ENCODE results near the gene DCP2.
A peak's percentile ranks its signal among the peaks of the same experiment; 100 is the strongest.

DNA sequence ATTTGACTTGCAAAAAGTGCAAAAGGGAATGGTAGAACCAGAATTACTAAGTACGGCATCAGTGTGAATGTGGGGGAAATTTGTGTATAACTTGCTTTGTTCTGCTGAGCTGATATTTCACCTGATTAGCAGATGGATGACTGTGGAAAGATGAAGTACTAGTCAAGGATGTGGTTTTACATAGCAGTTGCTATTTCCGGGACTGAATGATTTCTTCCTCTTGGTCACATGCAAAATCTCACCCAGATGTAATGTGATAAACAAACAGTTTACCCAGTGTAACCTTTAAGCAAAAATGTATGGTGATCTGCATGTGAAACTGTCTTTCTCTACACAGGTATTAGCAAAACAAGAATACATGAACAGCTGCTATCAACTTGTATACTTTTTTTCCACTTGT, 46.1 kb downstream of the DCP2 start:
- TF ChIP-seq TAF1 (IDR thresholded peaks at IDR 0.05; ENCODE audit: borderline replicate concordance, insufficient read depth, low read length) (no peak), POLR2AphosphoS5 (IDR thresholded peaks at IDR 0.05; ENCODE audit: low read depth, low read length) (peak; percentile 48; the same call in 1 of the 2 replicates), SIN3A (IDR thresholded peaks at IDR 0.05; ENCODE audit: borderline replicate concordance, insufficient read depth, low read length) (no peak)
- TF ChIP-seq, protein P1, sequence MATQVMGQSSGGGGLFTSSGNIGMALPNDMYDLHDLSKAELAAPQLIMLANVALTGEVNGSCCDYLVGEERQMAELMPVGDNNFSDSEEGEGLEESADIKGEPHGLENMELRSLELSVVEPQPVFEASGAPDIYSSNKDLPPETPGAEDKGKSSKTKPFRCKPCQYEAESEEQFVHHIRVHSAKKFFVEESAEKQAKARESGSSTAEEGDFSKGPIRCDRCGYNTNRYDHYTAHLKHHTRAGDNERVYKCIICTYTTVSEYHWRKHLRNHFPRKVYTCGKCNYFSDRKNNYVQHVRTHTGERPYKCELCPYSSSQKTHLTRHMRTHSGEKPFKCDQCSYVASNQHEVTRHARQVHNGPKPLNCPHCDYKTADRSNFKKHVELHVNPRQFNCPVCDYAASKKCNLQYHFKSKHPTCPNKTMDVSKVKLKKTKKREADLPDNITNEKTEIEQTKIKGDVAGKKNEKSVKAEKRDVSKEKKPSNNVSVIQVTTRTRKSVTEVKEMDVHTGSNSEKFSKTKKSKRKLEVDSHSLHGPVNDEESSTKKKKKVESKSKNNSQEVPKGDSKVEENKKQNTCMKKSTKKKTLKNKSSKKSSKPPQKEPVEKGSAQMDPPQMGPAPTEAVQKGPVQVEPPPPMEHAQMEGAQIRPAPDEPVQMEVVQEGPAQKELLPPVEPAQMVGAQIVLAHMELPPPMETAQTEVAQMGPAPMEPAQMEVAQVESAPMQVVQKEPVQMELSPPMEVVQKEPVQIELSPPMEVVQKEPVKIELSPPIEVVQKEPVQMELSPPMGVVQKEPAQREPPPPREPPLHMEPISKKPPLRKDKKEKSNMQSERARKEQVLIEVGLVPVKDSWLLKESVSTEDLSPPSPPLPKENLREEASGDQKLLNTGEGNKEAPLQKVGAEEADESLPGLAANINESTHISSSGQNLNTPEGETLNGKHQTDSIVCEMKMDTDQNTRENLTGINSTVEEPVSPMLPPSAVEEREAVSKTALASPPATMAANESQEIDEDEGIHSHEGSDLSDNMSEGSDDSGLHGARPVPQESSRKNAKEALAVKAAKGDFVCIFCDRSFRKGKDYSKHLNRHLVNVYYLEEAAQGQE (IDR thresholded peaks at IDR 0.05; ENCODE audit: insufficient read depth in 1 of 2, low read depth in 2 of 2, low read length in 2 of 2) = peak in 1 of 2 experiments; percentile 13; a peak in 1 of 4 replicates

All from PFSK-1 (cell line).